Activated naive CD8-positive, alpha-beta T cell (primary cell): ENCODE results near the gene TBRG4.
A peak's percentile ranks its signal among the peaks of the same experiment; 100 is the strongest.
"Not testable (repeated sequence)": the region's sequence is repeated elsewhere in the genome, so short reads cannot be mapped to it uniquely, and the experiment has no call there.

Source experiments
- H3K27ac Mint-ChIP-seq: one replicate; pipeline ENCODE4 v1.8.0; 2021; ENCODE audit warnings: mixed read lengths
- H3K27me3 Mint-ChIP-seq: one replicate; pipeline ENCODE4 v1.8.0; 2021; ENCODE audit warnings: mixed read lengths
- H3K36me3 Mint-ChIP-seq: one replicate; pipeline ENCODE4 v1.8.0; 2021; ENCODE audit warnings: mixed read lengths
- H3K4me1 Mint-ChIP-seq: one replicate; pipeline ENCODE4 v1.8.0; 2021; ENCODE audit warnings: low read depth, mixed read lengths
- H3K4me3 Mint-ChIP-seq: one replicate; pipeline ENCODE4 v1.8.0; 2021; ENCODE audit warnings: mild to moderate bottlenecking, mixed read lengths
- H3K9me3 Mint-ChIP-seq: one replicate; pipeline ENCODE4 v1.8.0; 2021; ENCODE audit warnings: low read depth, mixed read lengths

Gene TBRG4

GRCh38 chr7:45111298-45112223 lies at the start of gene TBRG4:
TBRG4 (minus strand) TSS chr7:45111697; CDS start chr7:45109237, 2,460 bp downstream.
- peaks cover 13% of the 10 kb centered on the region for H3K36me3 Mint-ChIP-seq
- H3K27ac Mint-ChIP-seq, result peak within 1 kb of the TSS; percentile 100
- no peaks in the 10 kb centered on the region for H3K9me3 Mint-ChIP-seq
- peaks cover 42% of the 10 kb centered on the region for H3K4me1 Mint-ChIP-seq
- H3K4me3 Mint-ChIP-seq, result peak within 1 kb of the TSS; percentile 100
- H3K27me3 Mint-ChIP-seq, result no peaks in the 10 kb centered on the region

GRCh38 chr7:45161138-45161537 lies 49.6 kb upstream of the TBRG4 start:
- H3K9me3 Mint-ChIP-seq, result peaks cover 4% of the 10 kb centered on the region
- H3K27me3 Mint-ChIP-seq, result peaks cover 15% of the 10 kb centered on the region
- no peak overlapping the region for H3K27ac Mint-ChIP-seq
- no peaks in the 10 kb centered on the region for H3K36me3 Mint-ChIP-seq
- peaks cover 7% of the 10 kb centered on the region for H3K4me1 Mint-ChIP-seq
- H3K4me3 Mint-ChIP-seq, result no peak overlapping the region

GRCh38 chr7:45160417-45160881 lies 49.0 kb upstream of the TBRG4 start:
- Mint-ChIP-seq H3K4me1 (peaks cover 7% of the 10 kb centered on the region), H3K27ac (no peak overlapping the region), H3K27me3 (peaks cover 15% of the 10 kb centered on the region), H3K9me3 (peaks cover 4% of the 10 kb centered on the region), H3K4me3 (no peak overlapping the region), H3K36me3 (no peaks in the 10 kb centered on the region)

- H3K27ac Mint-ChIP-seq, result no peak overlapping the region
- H3K36me3 Mint-ChIP-seq, result no peaks in the 10 kb centered on the region
- H3K4me1 Mint-ChIP-seq, result peaks cover 7% of the 10 kb centered on the region
- H3K4me3 Mint-ChIP-seq, result no peak overlapping the region
- H3K27me3 Mint-ChIP-seq, result peaks cover 15% of the 10 kb centered on the region
- H3K9me3 Mint-ChIP-seq, result peaks cover 4% of the 10 kb centered on the region
These were observed 47.8 kb upstream of the TBRG4 start for GRCh38 chr7:45159296-45159695.

- Mint-ChIP-seq H3K36me3 (no peaks in the 10 kb centered on the region), H3K4me3 (no peak overlapping the region), H3K27ac (no peak overlapping the region), H3K4me1 (peaks cover 7% of the 10 kb centered on the region), H3K9me3 (no peaks in the 10 kb centered on the region), H3K27me3 (peaks cover 15% of the 10 kb centered on the region)
These were observed 47.0 kb upstream of the TBRG4 start for GRCh38 chr7:45158471-45158870.

- peaks cover 15% of the 10 kb centered on the region for H3K27me3 Mint-ChIP-seq
- H3K4me3 Mint-ChIP-seq, result peak within 1 kb of the TSS; percentile 46
- H3K4me1 Mint-ChIP-seq, result peaks cover 7% of the 10 kb centered on the region
- no peak within 1 kb of the TSS for H3K27ac Mint-ChIP-seq
- no peaks in the 10 kb centered on the region for H3K36me3 Mint-ChIP-seq
- no peaks in the 10 kb centered on the region for H3K9me3 Mint-ChIP-seq
These were observed 46.3 kb upstream of the TBRG4 start, which contains the start of gene RAMP3 for GRCh38 chr7:45157653-45158401. RAMP3 (plus strand) TSS chr7:45157791; CDS start chr7:45157829, 38 bp downstream.

GRCh38 chr7:45157286-45157652 lies 45.8 kb upstream of the TBRG4 start:
- H3K9me3 Mint-ChIP-seq, result no peaks in the 10 kb centered on the region
- no peak overlapping the region for H3K27ac Mint-ChIP-seq
- H3K4me3 Mint-ChIP-seq, result peak overlapping the region; percentile 46
- peaks cover 7% of the 10 kb centered on the region for H3K4me1 Mint-ChIP-seq
- peaks cover 17% of the 10 kb centered on the region for H3K27me3 Mint-ChIP-seq
- H3K36me3 Mint-ChIP-seq, result no peaks in the 10 kb centered on the region

- H3K27me3 Mint-ChIP-seq, result peaks cover 17% of the 10 kb centered on the region
- peak overlapping the region; percentile 46 for H3K4me3 Mint-ChIP-seq
- no peaks in the 10 kb centered on the region for H3K36me3 Mint-ChIP-seq
- no peak overlapping the region for H3K27ac Mint-ChIP-seq
- no peaks in the 10 kb centered on the region for H3K9me3 Mint-ChIP-seq
- peaks cover 7% of the 10 kb centered on the region for H3K4me1 Mint-ChIP-seq
These were observed 45.2 kb upstream of the TBRG4 start for GRCh38 chr7:45156516-45157272.

- peaks cover 17% of the 10 kb centered on the region for H3K27me3 Mint-ChIP-seq
- H3K4me3 Mint-ChIP-seq, result no peak overlapping the region
- no peak overlapping the region for H3K27ac Mint-ChIP-seq
- no peaks in the 10 kb centered on the region for H3K9me3 Mint-ChIP-seq
- H3K36me3 Mint-ChIP-seq, result no peaks in the 10 kb centered on the region
- H3K4me1 Mint-ChIP-seq, result peaks cover 7% of the 10 kb centered on the region
These were observed 44.4 kb upstream of the TBRG4 start for GRCh38 chr7:45155941-45156340.

GRCh38 chr7:45155357-45155900 lies 43.9 kb upstream of the TBRG4 start:
- Mint-ChIP-seq H3K4me3 (no peak overlapping the region), H3K27ac (no peak overlapping the region), H3K36me3 (no peaks in the 10 kb centered on the region), H3K27me3 (peaks cover 17% of the 10 kb centered on the region), H3K9me3 (no peaks in the 10 kb centered on the region), H3K4me1 (peaks cover 7% of the 10 kb centered on the region)

GRCh38 chr7:45153861-45154260 lies 42.4 kb upstream of the TBRG4 start:
- H3K4me3 Mint-ChIP-seq, H3K9me3 Mint-ChIP-seq, H3K4me1 Mint-ChIP-seq, H3K27ac Mint-ChIP-seq, H3K36me3 Mint-ChIP-seq: not testable (repeated sequence)
- H3K27me3 Mint-ChIP-seq, result peaks cover 14% of the 10 kb centered on the region

GRCh38 chr7:45153233-45153632 lies 41.7 kb upstream of the TBRG4 start:
- no peaks in the 10 kb centered on the region for H3K9me3 Mint-ChIP-seq
- peaks cover 6% of the 10 kb centered on the region for H3K4me1 Mint-ChIP-seq
- no peak overlapping the region for H3K27ac Mint-ChIP-seq
- peaks cover 8% of the 10 kb centered on the region for H3K27me3 Mint-ChIP-seq
- no peaks in the 10 kb centered on the region for H3K36me3 Mint-ChIP-seq
- no peak overlapping the region for H3K4me3 Mint-ChIP-seq

- H3K4me1 Mint-ChIP-seq, result peaks cover 3% of the 10 kb centered on the region
- H3K9me3 Mint-ChIP-seq, result no peaks in the 10 kb centered on the region
- H3K36me3 Mint-ChIP-seq, result no peaks in the 10 kb centered on the region
- no peak overlapping the region for H3K4me3 Mint-ChIP-seq
- H3K27me3 Mint-ChIP-seq, result peaks cover 7% of the 10 kb centered on the region
- H3K27ac Mint-ChIP-seq, result no peak overlapping the region
These were observed 40.5 kb upstream of the TBRG4 start for GRCh38 chr7:45151967-45152366.

GRCh38 chr7:45151131-45151684 lies 39.7 kb upstream of the TBRG4 start:
- H3K9me3 Mint-ChIP-seq, result no peaks in the 10 kb centered on the region
- no peak overlapping the region for H3K27ac Mint-ChIP-seq
- peaks cover 4% of the 10 kb centered on the region for H3K27me3 Mint-ChIP-seq
- H3K4me3 Mint-ChIP-seq, result no peak overlapping the region
- H3K4me1 Mint-ChIP-seq, result no peaks in the 10 kb centered on the region
- H3K36me3 Mint-ChIP-seq, result no peaks in the 10 kb centered on the region
